ENCODE data around the gene CTNND2. TPM values are rescaled to one million over a fixed set of nuclear protein-coding genes. Genes with fewer than 3 reads are reported as not detected.

Gene CTNND2
- total RNA-seq, 1 experiment from 2014 or later, result 1.7 TPM

- DNase-seq (ENCODE audit: low read depth), result no peak
Measured at GRCh38 chr5:11261241-11261640, 643.0 kb downstream of the CTNND2 start.

- DNase-seq (ENCODE audit: low read depth), result no peak
Measured at GRCh38 chr5:11258001-11258400, 646.2 kb downstream of the CTNND2 start.

- no peak for DNase-seq (ENCODE audit: low read depth)
Measured at GRCh38 chr5:11252523-11252922, 651.7 kb downstream of the CTNND2 start.

GRCh38 chr5:11252075-11252474 is 652.2 kb downstream of the CTNND2 start:
- no peak for DNase-seq (ENCODE audit: low read depth)

GRCh38 chr5:11251247-11251646 is 653.0 kb downstream of the CTNND2 start:
- DNase-seq (ENCODE audit: low read depth), result peak; percentile 51

GRCh38 chr5:11248966-11249365 is 655.3 kb downstream of the CTNND2 start:
- DNase-seq (ENCODE audit: low read depth), result no peak

GRCh38 chr5:11247224-11247623 is 657.0 kb downstream of the CTNND2 start:
- DNase-seq (ENCODE audit: low read depth), result no peak

- DNase-seq (ENCODE audit: low read depth), result no peak
Measured at GRCh38 chr5:11240293-11241190, 663.7 kb downstream of the CTNND2 start.

GRCh38 chr5:11239261-11240015 is 664.8 kb downstream of the CTNND2 start:
- DNase-seq (ENCODE audit: low read depth), result no peak

GRCh38 chr5:11234501-11234911 is 669.7 kb downstream of the CTNND2 start:
- DNase-seq (ENCODE audit: low read depth), result peak; percentile 3

- no peak for DNase-seq (ENCODE audit: low read depth)
Measured at GRCh38 chr5:11230890-11231289, 673.4 kb downstream of the CTNND2 start.

GRCh38 chr5:11227064-11227463 is 677.2 kb downstream of the CTNND2 start:
- DNase-seq (ENCODE audit: low read depth), result no peak

- no peak for DNase-seq (ENCODE audit: low read depth)
Measured at GRCh38 chr5:11224436-11225187, 679.6 kb downstream of the CTNND2 start.

GRCh38 chr5:11222169-11222568 is 682.1 kb downstream of the CTNND2 start:
- no peak for DNase-seq (ENCODE audit: low read depth)

GRCh38 chr5:11214864-11215644 is 689.2 kb downstream of the CTNND2 start:
- no peak for DNase-seq (ENCODE audit: low read depth)

GRCh38 chr5:11212706-11213105 is 691.5 kb downstream of the CTNND2 start:
- no peak for DNase-seq (ENCODE audit: low read depth)

GRCh38 chr5:11197726-11198125 is 706.5 kb downstream of the CTNND2 start:
- no peak for DNase-seq (ENCODE audit: low read depth)

GRCh38 chr5:11191673-11192072 is 712.6 kb downstream of the CTNND2 start:
- DNase-seq (ENCODE audit: low read depth), result no peak

GRCh38 chr5:11182441-11183080 is 721.7 kb downstream of the CTNND2 start:
- DNase-seq (ENCODE audit: low read depth), result peak; percentile 72

GRCh38 chr5:11181940-11182339 is 722.3 kb downstream of the CTNND2 start:
- no peak for DNase-seq (ENCODE audit: low read depth)

GRCh38 chr5:11180890-11181289 is 723.4 kb downstream of the CTNND2 start:
- DNase-seq (ENCODE audit: low read depth), result no peak

Measured in M059J (cell line).